EH (cell line): Measurements from ENCODE around the gene KRTAP4-16.
"Not testable (repeated sequence)": the region's sequence is repeated elsewhere in the genome, so short reads cannot be mapped to it uniquely, and the experiment has no call there.

Experiments used
- DNase-seq: peaks from one replicate; pipeline ENCODE4 v3.0.0-alpha.2; 2015; ENCODE audit warnings: low read depth

KRTAP4-16 gene

GRCh38 chr17:41119696-41120690, 18.0 kb upstream of the KRTAP4-16 start:
- DNase-seq = peak; percentile 70

GRCh38 chr17:41118721-41119120, 16.7 kb upstream of the KRTAP4-16 start:
- peak; percentile 81 for DNase-seq

GRCh38 chr17:41117846-41118386, 15.9 kb upstream of the KRTAP4-16 start, which contains the start of gene KRTAP4-11:
KRTAP4-11 (minus strand) TSS chr17:41118373; CDS start chr17:41118315, 58 bp downstream.
- peak; percentile 29 for DNase-seq

GRCh38 chr17:41116297-41116696, 14.3 kb upstream of the KRTAP4-16 start:
- DNase-seq = peak; percentile 71

GRCh38 chr17:41111151-41111885, 9.3 kb upstream of the KRTAP4-16 start:
- no peak for DNase-seq

GRCh38 chr17:41108728-41109386, 6.8 kb upstream of the KRTAP4-16 start:
- not testable (repeated sequence) for DNase-seq

- DNase-seq = peak; percentile 78
Measured at GRCh38 chr17:41107941-41108450, 6.0 kb upstream of the KRTAP4-16 start.

- not testable (repeated sequence) for DNase-seq
Measured at GRCh38 chr17:41105347-41105746, 3.3 kb upstream of the KRTAP4-16 start, which contains the start of gene KRTAP4-9. KRTAP4-9 (plus strand) TSS chr17:41105389; CDS start chr17:41105389, 0 bp downstream.

- peak; percentile 87 for DNase-seq
Measured at GRCh38 chr17:41104386-41105038, 2.5 kb upstream of the KRTAP4-16 start.

- DNase-seq = peak; percentile 55
Measured at GRCh38 chr17:41103896-41104295, 1.9 kb upstream of the KRTAP4-16 start.

- DNase-seq = peak; percentile 97
Measured at GRCh38 chr17:41099682-41100480, 2.1 kb downstream of the KRTAP4-16 start.

- DNase-seq = peak; percentile 94
Measured at GRCh38 chr17:41098481-41098880, 3.5 kb downstream of the KRTAP4-16 start.

- no peak for DNase-seq
Measured at GRCh38 chr17:41098042-41098441, 4.0 kb downstream of the KRTAP4-16 start, which contains the start of gene KRTAP4-8. KRTAP4-8 (minus strand) TSS chr17:41098142; CDS start chr17:41098084, 58 bp downstream.

GRCh38 chr17:41096055-41096454, 6.0 kb downstream of the KRTAP4-16 start:
- no peak for DNase-seq

- DNase-seq = not testable (repeated sequence)
Measured at GRCh38 chr17:41088760-41089352, 13.2 kb downstream of the KRTAP4-16 start.

GRCh38 chr17:41084100-41084856, 17.7 kb downstream of the KRTAP4-16 start, which contains the start of gene KRTAP4-7:
KRTAP4-7 (plus strand) TSS chr17:41084150; CDS start chr17:41084207, 57 bp downstream.
- DNase-seq = not testable (repeated sequence)

- peak; percentile 92 for DNase-seq
Measured at GRCh38 chr17:41083427-41083826, 18.6 kb downstream of the KRTAP4-16 start.

- DNase-seq = peak; percentile 56
Measured at GRCh38 chr17:41082626-41083025, 19.4 kb downstream of the KRTAP4-16 start.

GRCh38 chr17:41076788-41077187, 25.2 kb downstream of the KRTAP4-16 start:
- DNase-seq = no peak
